ENCODE measurements around the gene RNU6-1. TPM values are rescaled to one million over a fixed set of nuclear protein-coding genes. Genes with fewer than 3 reads are reported as not detected.

Gene RNU6-1
- total RNA-seq, 1 donor from 2014 or later = not detected

GRCh38 chr15:67801142-67801541, 38.7 kb downstream of the RNU6-1 start:
- no peak for DNase-seq

- DNase-seq = no peak
Measured at GRCh38 chr15:67799801-67800205, 40.0 kb downstream of the RNU6-1 start.

GRCh38 chr15:67796196-67797127, 43.4 kb downstream of the RNU6-1 start:
- DNase-seq = peak; percentile 48

DNA sequence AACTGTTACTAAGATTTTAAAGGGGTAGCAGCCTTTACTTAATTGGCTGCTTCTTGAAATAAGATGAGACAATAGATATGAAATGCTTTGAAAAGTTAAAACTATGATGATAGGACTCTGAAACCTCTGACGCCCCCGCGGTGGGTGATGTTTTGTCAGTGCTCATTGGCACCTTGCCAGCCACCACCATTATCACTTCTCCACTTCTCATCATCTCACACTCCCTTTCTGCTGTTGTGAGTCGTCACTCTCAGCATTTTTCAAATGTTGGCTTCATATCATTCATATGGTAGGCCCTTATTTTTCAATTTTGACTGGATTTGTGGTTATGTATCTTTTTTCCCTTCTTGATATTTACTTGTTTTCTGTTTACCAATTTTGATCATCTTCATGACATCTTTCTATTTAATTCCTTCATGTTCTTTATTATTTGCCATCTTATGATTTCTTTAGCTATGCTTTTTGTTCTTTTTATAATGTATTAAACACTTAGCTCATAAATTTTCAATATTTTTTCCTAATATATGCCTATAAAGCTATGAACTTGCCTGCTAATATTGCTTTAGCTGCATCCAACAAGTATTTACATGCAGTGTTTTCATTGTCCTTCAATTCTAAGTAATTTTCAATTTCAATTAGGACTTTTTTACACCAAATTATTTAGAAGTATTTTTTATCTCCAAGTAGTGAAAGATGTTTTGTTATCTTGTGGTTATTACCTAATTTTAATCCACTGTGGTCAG, 44.8 kb downstream of the RNU6-1 start:
- no peak for DNase-seq

- no peak for DNase-seq
Measured at GRCh38 chr15:67792250-67792942, 47.4 kb downstream of the RNU6-1 start.

DNA sequence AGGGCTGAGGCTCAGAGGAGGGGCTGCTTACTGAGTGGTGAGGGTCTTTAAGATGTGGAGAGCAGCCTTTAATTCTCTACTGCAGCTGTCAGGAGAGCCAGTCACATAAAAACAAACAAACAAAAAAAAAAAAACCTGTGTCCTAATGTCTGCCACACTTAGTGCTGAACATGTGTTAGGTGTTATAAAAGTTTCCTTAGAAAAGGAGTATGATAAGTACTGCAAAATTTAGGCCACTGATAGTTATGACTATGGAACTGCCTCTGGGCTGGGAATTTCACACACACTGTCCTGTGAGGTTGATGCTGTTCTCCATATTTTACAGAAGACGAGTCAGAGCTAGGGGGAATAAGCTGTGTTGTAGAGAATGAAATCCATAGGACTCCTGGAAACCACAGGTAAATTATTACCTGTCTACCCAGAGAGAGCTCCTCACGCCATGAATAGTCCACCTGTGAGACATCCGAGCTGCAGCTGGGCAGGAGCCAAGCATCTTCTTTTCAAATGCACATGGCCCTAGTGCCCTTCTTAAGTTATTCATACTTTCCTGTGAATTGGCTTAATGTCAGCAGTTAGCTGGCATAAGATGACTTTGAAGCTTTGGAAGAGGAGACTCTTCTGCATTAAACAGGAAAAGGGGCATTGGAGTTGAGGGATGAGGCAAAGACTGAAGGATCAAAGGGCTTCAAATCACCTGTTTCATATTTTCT, 49.1 kb downstream of the RNU6-1 start:
- no peak for DNase-seq

Other genes starting within 250 kb of the RNU6-1 start
- 0.05 TPM in 1 of 2 replicates, not detected in the other for gene SKOR1, start 14.5 kb downstream of the RNU6-1 start, total RNA-seq
- 18.7 and 22.9 TPM in 2 replicates for gene PIAS1, start 214.3 kb upstream of the RNU6-1 start, total RNA-seq

Data from dermis blood vessel endothelial cell (primary cell).